ENCODE measurements around the gene CPEB3. TPM values are rescaled to one million over a fixed set of nuclear protein-coding genes. Genes with fewer than 3 reads are reported as not detected.

Gene CPEB3
- total RNA-seq, 1 donor from 2014 or later = 6.9 TPM

DNA sequence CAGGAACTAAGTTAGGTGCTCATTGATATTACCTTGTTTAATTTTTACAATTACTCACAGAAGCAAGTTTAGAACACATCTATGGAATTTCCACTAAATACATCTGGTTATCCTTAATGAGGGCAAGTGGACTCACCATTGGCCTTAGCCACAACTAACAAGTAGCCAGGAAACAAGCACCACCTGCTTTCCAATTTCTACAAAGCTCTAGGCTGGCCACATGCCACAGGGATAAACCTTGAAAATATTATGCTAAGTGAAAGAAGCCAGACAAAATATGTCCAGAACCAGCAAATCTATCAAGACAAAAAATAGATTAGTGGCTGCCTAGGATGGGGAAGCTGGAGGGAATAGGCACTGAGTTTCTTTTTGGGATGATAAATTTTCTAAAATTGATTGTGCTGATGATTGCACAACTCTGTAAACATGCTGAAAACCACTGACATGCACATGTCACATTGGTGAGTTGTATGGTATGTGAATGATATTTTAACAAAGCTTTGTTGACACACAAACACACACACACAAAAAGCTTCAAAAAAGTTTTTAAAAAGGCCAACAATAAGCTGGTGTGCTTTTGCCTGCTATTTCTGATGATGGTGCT is 179.4 kb downstream of the CPEB3 start:
- intact Hi-C loops (cut with DNase I) = no loop called here
- Histone ChIP-seq H3K36me3 (no peaks in the 10 kb centered on the region), H3K4me1 (peaks cover 19% of the 10 kb centered on the region), H3K4me3 (no peak overlapping the region), H3K9me3 (no peaks in the 10 kb centered on the region), H3K27me3 (ENCODE audit: low read depth) (no peaks in the 10 kb centered on the region), H3K27ac (no peak overlapping the region)
- no peak for ATAC-seq
- no peak for DNase-seq
- TF ChIP-seq, protein P1, sequence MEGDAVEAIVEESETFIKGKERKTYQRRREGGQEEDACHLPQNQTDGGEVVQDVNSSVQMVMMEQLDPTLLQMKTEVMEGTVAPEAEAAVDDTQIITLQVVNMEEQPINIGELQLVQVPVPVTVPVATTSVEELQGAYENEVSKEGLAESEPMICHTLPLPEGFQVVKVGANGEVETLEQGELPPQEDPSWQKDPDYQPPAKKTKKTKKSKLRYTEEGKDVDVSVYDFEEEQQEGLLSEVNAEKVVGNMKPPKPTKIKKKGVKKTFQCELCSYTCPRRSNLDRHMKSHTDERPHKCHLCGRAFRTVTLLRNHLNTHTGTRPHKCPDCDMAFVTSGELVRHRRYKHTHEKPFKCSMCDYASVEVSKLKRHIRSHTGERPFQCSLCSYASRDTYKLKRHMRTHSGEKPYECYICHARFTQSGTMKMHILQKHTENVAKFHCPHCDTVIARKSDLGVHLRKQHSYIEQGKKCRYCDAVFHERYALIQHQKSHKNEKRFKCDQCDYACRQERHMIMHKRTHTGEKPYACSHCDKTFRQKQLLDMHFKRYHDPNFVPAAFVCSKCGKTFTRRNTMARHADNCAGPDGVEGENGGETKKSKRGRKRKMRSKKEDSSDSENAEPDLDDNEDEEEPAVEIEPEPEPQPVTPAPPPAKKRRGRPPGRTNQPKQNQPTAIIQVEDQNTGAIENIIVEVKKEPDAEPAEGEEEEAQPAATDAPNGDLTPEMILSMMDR (IDR thresholded peaks at IDR 0.05) = no peak

DNA sequence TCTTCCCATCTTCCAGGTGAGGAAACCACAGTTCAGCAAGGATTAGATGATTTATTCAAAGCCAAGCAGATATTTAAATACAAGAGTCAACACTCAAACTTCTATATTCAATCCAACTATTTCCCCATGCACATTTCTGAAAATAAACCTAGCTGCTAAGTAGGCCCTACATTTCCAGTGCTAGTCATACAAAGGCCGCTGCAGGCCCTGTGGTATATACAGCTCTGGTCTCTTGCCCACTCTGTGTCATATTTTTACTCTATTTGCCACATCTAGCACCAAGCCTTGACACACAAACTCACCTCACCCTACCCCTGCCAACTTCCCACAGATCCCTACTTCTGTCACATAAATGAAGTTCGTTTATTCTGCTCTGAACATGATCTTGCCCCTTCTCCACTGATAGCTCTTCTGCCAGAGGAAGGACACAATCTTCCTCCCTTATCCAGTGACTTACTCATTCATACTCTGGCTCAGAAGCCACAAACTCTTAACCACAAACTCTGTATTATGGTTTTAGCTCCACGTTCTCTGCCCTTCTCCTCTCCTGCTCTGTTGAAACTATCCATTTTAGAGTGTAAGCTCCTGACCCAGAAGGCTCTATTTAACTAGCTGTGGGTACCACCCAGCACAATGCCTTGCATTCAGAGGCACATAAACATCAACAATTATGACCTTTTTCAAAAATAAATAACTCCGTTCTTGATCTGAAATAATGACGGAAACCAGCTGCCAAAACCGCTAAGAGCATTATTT is 180.7 kb downstream of the CPEB3 start:
- H3K36me3 ChIP-seq = no peaks in the 10 kb centered on the region
- TF ChIP-seq, protein P1 (IDR thresholded peaks at IDR 0.05) = no peak

DNA sequence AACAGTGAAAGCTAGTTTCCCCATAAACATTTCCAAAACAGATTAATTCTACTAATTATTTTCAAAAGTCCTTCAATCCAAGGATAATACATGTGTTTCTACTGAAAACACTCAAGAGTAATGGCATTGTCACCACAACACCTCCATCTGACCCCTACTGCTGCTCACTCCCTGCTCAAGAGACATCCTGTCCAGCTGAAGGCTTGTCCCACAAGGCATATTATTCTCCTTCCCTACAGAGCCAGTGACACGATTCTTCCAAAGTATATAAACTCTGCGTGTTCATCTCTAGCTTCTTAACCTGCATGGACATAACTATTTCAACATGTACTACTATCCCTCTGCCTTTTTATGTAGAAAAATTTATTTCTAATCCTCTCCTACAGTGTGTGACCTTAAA is 182.1 kb downstream of the CPEB3 start:
- H3K27ac ChIP-seq = no peak overlapping the region
- intact Hi-C loops (cut with DNase I) = no loop called here
- peaks cover 12% of the 10 kb centered on the region for H3K4me1 ChIP-seq
- H3K9me3 ChIP-seq = no peaks in the 10 kb centered on the region
- DNase-seq = no peak
- H3K4me3 ChIP-seq = no peak overlapping the region
- ATAC-seq = no peak
- no peaks in the 10 kb centered on the region for H3K27me3 ChIP-seq (ENCODE audit: low read depth)
- no peaks in the 10 kb centered on the region for H3K36me3 ChIP-seq
- TF ChIP-seq, protein P1 (IDR thresholded peaks at IDR 0.05) = no peak

More for the DNA sequence above, 180.7 kb downstream of the CPEB3 start:
- no peak for ATAC-seq
- no peak overlapping the region for H3K27ac ChIP-seq
- H3K9me3 ChIP-seq = no peaks in the 10 kb centered on the region
- DNase-seq = no peak
- H3K27me3 ChIP-seq (ENCODE audit: low read depth) = no peaks in the 10 kb centered on the region
- H3K4me3 ChIP-seq = no peak overlapping the region
- intact Hi-C loops (cut with DNase I) = no loop called here
- H3K4me1 ChIP-seq = peaks cover 19% of the 10 kb centered on the region

DNA sequence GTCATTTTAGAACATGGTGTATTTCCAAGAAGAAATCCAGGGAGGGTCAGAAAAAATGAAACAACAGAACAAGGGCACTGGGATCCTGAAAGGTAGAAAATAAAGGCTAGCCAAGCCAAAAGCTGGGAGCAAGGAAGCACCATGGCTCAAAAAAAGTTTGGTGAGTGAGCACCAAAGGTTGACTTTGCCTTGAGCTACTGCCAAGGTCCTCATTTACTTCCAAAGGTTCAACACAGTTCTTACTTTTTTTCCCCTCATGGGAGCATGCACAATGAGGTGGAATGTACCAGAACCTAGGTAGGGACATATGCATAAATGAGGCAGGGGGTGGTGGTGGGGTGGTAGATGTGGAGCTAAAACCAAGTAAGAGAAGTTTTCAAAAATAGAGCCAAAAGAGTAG is 182.8 kb downstream of the CPEB3 start:
- intact Hi-C loops (cut with DNase I) = no loop called here
- H3K27ac ChIP-seq = no peak overlapping the region
- no peaks in the 10 kb centered on the region for H3K27me3 ChIP-seq (ENCODE audit: low read depth)
- ATAC-seq (no peak), DNase-seq (no peak)
- H3K9me3 ChIP-seq = no peaks in the 10 kb centered on the region
- no peaks in the 10 kb centered on the region for H3K36me3 ChIP-seq
- no peak overlapping the region for H3K4me3 ChIP-seq
- TF ChIP-seq, protein P1 (IDR thresholded peaks at IDR 0.05) = no peak
- H3K4me1 ChIP-seq = peaks cover 12% of the 10 kb centered on the region

DNA sequence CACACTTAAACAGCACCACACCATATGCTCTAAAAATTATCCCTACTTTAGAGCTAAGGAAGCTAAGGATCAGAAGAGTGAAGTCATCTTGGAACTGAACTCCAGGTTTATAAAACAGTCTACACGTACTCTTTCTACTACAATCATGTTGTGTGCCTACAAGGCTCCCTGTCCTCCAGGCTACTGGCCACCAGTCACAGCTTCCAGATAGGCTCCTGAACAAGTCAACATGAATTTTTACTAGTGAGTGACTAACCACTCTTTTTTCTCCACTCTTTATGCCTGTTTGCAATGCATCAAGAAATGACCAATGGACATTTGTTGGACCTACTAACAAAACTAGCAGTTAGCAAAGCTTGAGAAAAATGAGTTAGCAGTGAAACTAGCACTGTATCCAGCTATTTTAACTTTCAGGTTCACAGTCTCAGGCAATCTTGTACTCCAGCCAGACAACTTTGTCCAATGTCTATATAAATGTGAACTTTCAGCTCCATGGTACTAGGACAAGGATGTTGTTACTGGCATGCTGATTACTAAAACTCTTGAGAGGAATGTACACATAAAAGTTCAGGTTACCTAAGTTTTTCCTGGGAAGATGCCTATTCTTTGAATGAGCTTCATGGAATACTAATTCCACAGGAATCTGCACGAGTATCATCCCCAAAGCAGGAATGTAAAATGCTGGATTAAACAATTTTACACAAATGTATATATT is 187.3 kb downstream of the CPEB3 start:
- H3K9me3 ChIP-seq = no peaks in the 10 kb centered on the region
- ATAC-seq (peak in 1 of 2 donors; percentile 14), DNase-seq (no peak)
- TF ChIP-seq, protein P1 (IDR thresholded peaks at IDR 0.05) = no peak
- H3K27ac ChIP-seq = no peak overlapping the region
- no peak overlapping the region for H3K4me3 ChIP-seq
- H3K4me1 ChIP-seq = peaks cover 23% of the 10 kb centered on the region
- H3K27me3 ChIP-seq (ENCODE audit: low read depth) = no peaks in the 10 kb centered on the region
- H3K36me3 ChIP-seq = no peaks in the 10 kb centered on the region
- intact Hi-C loops (cut with DNase I) = no loop called here

Measured in lower lobe of right lung (tissue), 2 donors.